HCT116 (cell line): ENCODE measurements around the gene ADGRB3. TPM values are rescaled to one million over a fixed set of nuclear protein-coding genes. Genes with fewer than 3 reads are reported as not detected.

Source experiments
- ATAC-seq: fragments of 200-7000 bp; cut with Tn5 transposase; 2 replicates; pipeline ENCODE4 v1.9.1; 2020; ENCODE audit warnings: mild to moderate bottlenecking, moderate library complexity
- BruUV-seq: library from RNA; stranded (reverse); fragments of 400-500 nt; replicated peaks from 2 replicates; lab custom pipeline; 2021; lab: Mats Ljungman, UMichigan
- CTCF ChIA-PET: fragments of 300-600 bp; sonication (Branson Sonifier 250); formaldehyde crosslinking; loops from one replicate; lab custom pipeline; 2021; ENCODE audit warnings: antibody characterized with exemption; lab: Charles Lee
- POLR2A ChIA-PET: fragments of 300-600, 350-600 bp; sonication (Branson Sonifier 250); formaldehyde crosslinking; loops from one replicate; lab custom pipeline; 2021; ENCODE audit warnings: antibody characterized with exemption; lab: Charles Lee
- RAD21 ChIA-PET, 2 experiments: fragments of 300-600 bp; sonication (Branson Sonifier 250); formaldehyde crosslinking; loops; one replicate each; lab custom pipeline; 2023; ENCODE audit warnings: low total read pairs in 2 of 2; ENCODE audit not compliant: uncharacterized antibody in 2 of 2, unreplicated experiment in 2 of 2, low non-redundant PET in 1 of 2; lab: Charles Lee
- DNase-seq: peaks from one replicate; pipeline ENCODE4 v3.0.0-alpha.2; 2010; ENCODE audit warnings: low read depth, low spot score
- H2AFZ ChIP-seq: fragments of 200-600 bp; shearing (Covaris generic), sonication (generic); 2 replicates; pipeline ENCODE4 v1.6.1; 2017; ENCODE audit warnings: low read depth, mixed run types, mixed read lengths, antibody characterized with exemption, low read length; ENCODE audit not compliant: poor library complexity, severe bottlenecking
- H3K27ac ChIP-seq: 2 replicates; pipeline ENCODE4 v1.5.1; 2012; ENCODE audit warnings: low read depth, low read length
- H3K27me3 ChIP-seq: fragments of 200-600 bp; sonication (generic); 2 replicates; pipeline ENCODE4 v1.6.1; 2016; ENCODE audit warnings: mixed run types, low read length, mixed read lengths; ENCODE audit not compliant: insufficient read depth
- H3K36me3 ChIP-seq, 2 experiments: fragments of 200-500 bp in 1 of 2; fragments of 200-600 bp in 1 of 2; sonication (Bioruptor generic) in 1 of 2; sonication (generic) in 1 of 2; 2 replicates each; pipeline versions ENCODE4 v1.5.1 to v1.6.1; 2014 to 2016; ENCODE audit warnings: low read length in 2 of 2, inconsistent platforms in 1 of 2, mixed read lengths in 1 of 2, mixed run types in 1 of 2; ENCODE audit not compliant: insufficient read depth in 2 of 2, control insufficient read depth in 1 of 2
- H3K4me1 ChIP-seq, 2 experiments: fragments of 200-600 bp in 1 of 2; sonication (generic) in 1 of 2; 2 replicates each; pipeline versions ENCODE4 v1.5.1 to v1.6.1; 2012 to 2017; ENCODE audit warnings: low read length in 2 of 2, inconsistent platforms in 1 of 2, mild to moderate bottlenecking in 1 of 2, mixed read lengths in 1 of 2, mixed run types in 1 of 2, moderate library complexity in 1 of 2; ENCODE audit not compliant: insufficient read depth in 2 of 2, control insufficient read depth in 1 of 2
- H3K4me2 ChIP-seq: fragments of 200-600 bp; sonication (generic); 2 replicates; pipeline ENCODE4 v1.6.1; 2017; ENCODE audit warnings: mixed run types, low read length, mixed read lengths
- H3K4me3 ChIP-seq, 2 experiments: fragments of 200-600 bp in 1 of 2; sonication (generic) in 1 of 2; replicated peaks in 1 of 2; 2 replicates each; pipeline ENCODE4 v1.5.1; 2011 to 2016; ENCODE audit warnings: low read length in 2 of 2, control low read depth in 1 of 2, low read depth in 1 of 2, mild to moderate bottlenecking in 1 of 2, mixed read lengths in 1 of 2, mixed run types in 1 of 2
- H3K79me2 ChIP-seq: fragments of 200-600 bp; sonication (generic); 2 replicates; pipeline ENCODE4 v1.6.1; 2017; ENCODE audit warnings: mild to moderate bottlenecking, mixed run types, low read length, moderate library complexity, mixed read lengths; ENCODE audit not compliant: insufficient read depth
- H3K9ac ChIP-seq: fragments of 200-600 bp; sonication (generic); 2 replicates; pipeline ENCODE4 v1.6.1; 2016; ENCODE audit warnings: low read length, mixed read lengths
- H3K9me2 ChIP-seq: fragments of 200-600 bp; sonication (generic), shearing (Covaris generic); 2 replicates; pipeline ENCODE4 v1.6.1; 2017; ENCODE audit warnings: mixed run types, mild to moderate bottlenecking, moderate library complexity; ENCODE audit not compliant: insufficient read depth
- H3K9me3 ChIP-seq, 2 experiments: fragments of 200-500 bp in 1 of 2; fragments of 200-600 bp in 1 of 2; sonication (Bioruptor generic) in 1 of 2; sonication (generic) in 1 of 2; 2 replicates each; pipeline ENCODE4 v1.6.1; 2014 to 2017; ENCODE audit warnings: low read length in 2 of 2, mixed read lengths in 2 of 2, inconsistent platforms in 1 of 2, low read depth in 1 of 2, mild to moderate bottlenecking in 1 of 2, mixed run types in 1 of 2, moderate library complexity in 1 of 2; ENCODE audit not compliant: control insufficient read depth in 1 of 2, insufficient read depth in 1 of 2
- H4K20me1 ChIP-seq: fragments of 200-600 bp; sonication (generic), shearing (Covaris generic); 2 replicates; pipeline ENCODE4 v1.6.1; 2017; ENCODE audit warnings: mixed run types, mild to moderate bottlenecking, moderate library complexity; ENCODE audit not compliant: insufficient read depth
- CTCF ChIP-seq, 3 experiments: fragments of 200-600 bp in 1 of 3; sonication (generic) in 1 of 3; IDR thresholded peaks in 2 of 3; conservative IDR thresholded peaks in 1 of 3; 2 replicates each; pipeline ENCODE4 v1.5.1; 2012 to 2017; ENCODE audit warnings: low read depth in 2 of 3, low read length in 2 of 3, antibody characterized with exemption in 1 of 3, borderline replicate concordance in 1 of 3, control low read depth in 1 of 3, mild to moderate bottlenecking in 1 of 3, mixed read lengths in 1 of 3, mixed run types in 1 of 3, moderate library complexity in 1 of 3; ENCODE audit not compliant: insufficient read depth in 1 of 3
- EZH2 ChIP-seq: fragments of 200-600 bp; sonication (generic); IDR thresholded peaks from 2 replicates; pipeline ENCODE4 v1.6.1; 2017; ENCODE audit warnings: antibody characterized with exemption, mixed run types
- EZH2phosphoT487 ChIP-seq: fragments of 200-600 bp; IDR thresholded peaks from 2 replicates; pipeline ENCODE4 v1.6.1; 2018; ENCODE audit warnings: antibody characterized with exemption, borderline replicate concordance
- REST ChIP-seq: IDR thresholded peaks from 2 replicates; pipeline ENCODE4 v1.6.1; 2012; ENCODE audit warnings: low read depth
- SP1 ChIP-seq: IDR thresholded peaks from 2 replicates; pipeline ENCODE4 v1.6.1; 2012; ENCODE audit warnings: low read depth
- ZNF274 ChIP-seq: fragments of 200-500 bp; sonication (Bioruptor generic); IDR thresholded peaks from 2 replicates; pipeline ENCODE4 v1.6.1; 2014; ENCODE audit warnings: mild to moderate bottlenecking, low read depth, low read length, inconsistent platforms
- intact Hi-C: fragments of 100-400 bp; cut with micrococcal nuclease; formaldehyde crosslinking; loops from 2 replicates; pipeline ENCODE4 v1.10.0; 2022
- total RNA-seq: library from RNA; stranded (reverse); gene quantifications from one replicate; pipeline ENCODE4 v1.2.1, GENCODE V29; 2021; ENCODE audit not compliant: unreplicated experiment

ADGRB3 gene
- total RNA-seq, 1 experiment from 2014 or later, result not detected

GRCh38 chr6:69349771-69350170 lies 714.7 kb downstream of the ADGRB3 start (continued):
- TF ChIP-seq SP1 (no peak), ZNF274 (no peak), REST (no peak)

- Histone ChIP-seq H3K4me2 (no peak overlapping the region), H3K36me3 (no peaks in the 10 kb centered on the region), H3K4me1 (no peaks in the 10 kb centered on the region), H2AFZ (no peak overlapping the region), H3K4me3 (no peak overlapping the region), H3K9me3 (peaks cover 3 to 8% of the 10 kb centered on the region in 2 experiments; a peak in 2 of 4 replicates), H3K9ac (no peak overlapping the region), H3K27me3 (no peaks in the 10 kb centered on the region), H3K79me2 (no peaks in the 10 kb centered on the region), H3K27ac (no peak overlapping the region), H4K20me1 (no peaks in the 10 kb centered on the region), H3K9me2 (no peaks in the 10 kb centered on the region)
- DNase-seq (no peak), ATAC-seq (no peak)
- ChIA-PET POLR2A (no interaction called here), RAD21 (no interaction called here), CTCF (no interaction called here)
- BruUV-seq, result no TSS peak
- TF ChIP-seq ZNF274, result no peak
- TF ChIP-seq CTCF (IDR thresholded peaks at IDR 0.05 in 2 of 3, conservative IDR thresholded peaks at IDR 0.05 in 1 of 3; ENCODE audit: borderline replicate concordance in 1 of 3, insufficient read depth in 1 of 3, low read depth in 2 of 3, low read length in 2 of 3), result no peak
- no peak for TF ChIP-seq EZH2phosphoT487
- TF ChIP-seq EZH2, result no peak
- intact Hi-C loops, result no loop called here
Observed at GRCh38 chr6:69362209-69362608, 727.1 kb downstream of the ADGRB3 start.
